GM20431 (cell line): ENCODE data around the gene PNPLA3.

Experiments used
- in situ Hi-C: fragments of 300-500 bp; cut with MseI, MboI; formaldehyde crosslinking; loops from one replicate; pipeline ENCODE4 v1.15.0; 2020; ENCODE audit warnings: low sequenced_read_pairs; ENCODE audit not compliant: unreplicated experiment

PNPLA3 gene

GRCh38 chr22:43919106-43919973 lies 4.3 kb upstream of the PNPLA3 start:
- in situ Hi-C loops: no loop called here

GRCh38 chr22:43921370-43921769 lies 2.2 kb upstream of the PNPLA3 start:
- in situ Hi-C loops: no loop called here

- in situ Hi-C loops: no loop called here
Measured at GRCh38 chr22:43922123-43922522, 1.5 kb upstream of the PNPLA3 start.

- in situ Hi-C loops: no loop called here
Measured at GRCh38 chr22:43923191-43923590, 414 bp upstream of the PNPLA3 start.

- in situ Hi-C loops: no loop called here
Measured at GRCh38 chr22:43924877-43925276, 1.3 kb downstream of the PNPLA3 start.

- in situ Hi-C loops: no loop called here
Measured at GRCh38 chr22:43925433-43926348, 2.1 kb downstream of the PNPLA3 start.

- in situ Hi-C loops: no loop called here
Measured at GRCh38 chr22:43926349-43926710, 2.7 kb downstream of the PNPLA3 start.

- in situ Hi-C loops: no loop called here
Measured at GRCh38 chr22:43928468-43928867, 4.9 kb downstream of the PNPLA3 start.

GRCh38 chr22:43928908-43929307 lies 5.3 kb downstream of the PNPLA3 start:
- in situ Hi-C loops: no loop called here

GRCh38 chr22:43931771-43932170 lies 8.2 kb downstream of the PNPLA3 start:
- in situ Hi-C loops: no loop called here

- in situ Hi-C loops: no loop called here
Measured at GRCh38 chr22:43941449-43941848, 17.8 kb downstream of the PNPLA3 start.

- in situ Hi-C loops: no loop called here
Measured at GRCh38 chr22:43944670-43945430, 21.2 kb downstream of the PNPLA3 start.

GRCh38 chr22:43945632-43946383 lies 22.2 kb downstream of the PNPLA3 start:
- in situ Hi-C loops: no loop called here

GRCh38 chr22:43946384-43946667 lies 22.7 kb downstream of the PNPLA3 start:
- in situ Hi-C loops: no loop called here

- in situ Hi-C loops: no loop called here
Measured at GRCh38 chr22:43948836-43949406, 25.3 kb downstream of the PNPLA3 start.

GRCh38 chr22:43951391-43951790 lies 27.8 kb downstream of the PNPLA3 start:
- in situ Hi-C loops: no loop called here

GRCh38 chr22:43951966-43952365 lies 28.4 kb downstream of the PNPLA3 start:
- in situ Hi-C loops: no loop called here

- in situ Hi-C loops: no loop called here
Measured at GRCh38 chr22:43953988-43954785, 30.6 kb downstream of the PNPLA3 start.
